Stimulated activated CD4-positive, alpha-beta T cell treated with anti-CD3 and anti-CD28 coated beads, TNF-alpha, amount 100 ng/mL, for 1 hour (primary cell): ENCODE measurements around the gene MFGE8.

ENCODE experiments used
- DNase-seq, 3 donors: peaks; one replicate each; pipeline ENCODE4 v3.0.0-alpha.2; 2020; ENCODE audit warnings: low read depth in 3 of 3, low spot score in 1 of 3

The MFGE8 gene

DNA sequence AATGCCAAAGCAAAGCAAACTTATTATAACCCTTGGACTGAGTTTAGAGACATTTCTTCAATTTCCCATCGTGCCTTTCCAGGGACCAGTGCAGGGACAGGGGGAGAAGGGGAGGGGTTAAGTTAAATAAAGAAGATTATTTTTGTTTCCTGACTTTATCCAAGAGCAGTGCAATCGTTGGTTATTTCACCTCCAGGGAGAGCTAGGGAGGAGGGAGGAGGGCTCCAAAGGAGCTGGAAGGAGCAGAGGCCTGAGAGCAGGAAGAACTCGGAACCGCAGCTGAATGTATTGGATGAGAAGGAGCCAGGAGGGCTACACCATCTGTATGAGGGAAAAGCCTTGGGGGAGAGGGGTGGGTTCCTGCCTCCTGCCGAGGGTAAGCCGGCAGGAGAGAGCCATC lies 38.5 kb downstream of the MFGE8 start:
- no peak for DNase-seq

DNA sequence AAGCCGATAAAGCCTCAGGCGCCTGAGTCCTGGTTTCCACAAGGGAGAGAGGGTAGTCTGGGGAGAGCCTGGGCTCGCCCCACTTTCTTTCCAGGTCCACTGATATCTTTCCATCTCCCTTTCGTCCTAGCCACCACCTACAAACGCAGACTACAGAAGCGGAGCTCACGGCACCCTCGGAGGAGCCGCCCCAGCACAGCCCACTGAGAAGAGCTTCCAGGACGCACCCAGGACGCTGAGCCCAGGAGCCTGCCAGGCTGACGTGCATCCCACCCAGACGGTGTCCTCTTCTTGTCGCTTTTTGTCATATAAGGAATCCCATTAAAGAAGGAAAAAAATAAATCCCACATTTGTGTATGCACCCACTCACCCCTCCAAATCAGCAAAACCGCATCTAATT lies 38.9 kb downstream of the MFGE8 start:
- no peak for DNase-seq

DNA sequence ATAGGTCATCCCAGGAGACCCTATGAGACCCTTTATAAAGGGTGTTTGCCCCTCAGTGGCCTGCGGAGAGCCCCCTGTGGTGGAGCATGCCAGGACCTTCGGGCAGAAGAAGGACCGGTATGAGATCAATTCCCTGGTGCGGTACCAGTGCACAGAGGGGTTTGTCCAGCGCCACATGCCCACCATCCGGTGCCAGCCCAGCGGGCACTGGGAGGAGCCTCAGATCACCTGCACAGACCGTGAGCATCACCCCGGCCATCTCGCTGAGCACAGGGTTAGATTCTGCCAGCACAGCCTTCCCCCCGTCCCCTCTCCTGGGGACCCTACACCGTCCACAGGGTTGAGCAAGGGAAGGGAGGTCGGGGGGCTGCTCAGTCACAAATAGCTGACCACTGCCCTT lies 39.4 kb downstream of the MFGE8 start:
- DNase-seq = no peak

DNA sequence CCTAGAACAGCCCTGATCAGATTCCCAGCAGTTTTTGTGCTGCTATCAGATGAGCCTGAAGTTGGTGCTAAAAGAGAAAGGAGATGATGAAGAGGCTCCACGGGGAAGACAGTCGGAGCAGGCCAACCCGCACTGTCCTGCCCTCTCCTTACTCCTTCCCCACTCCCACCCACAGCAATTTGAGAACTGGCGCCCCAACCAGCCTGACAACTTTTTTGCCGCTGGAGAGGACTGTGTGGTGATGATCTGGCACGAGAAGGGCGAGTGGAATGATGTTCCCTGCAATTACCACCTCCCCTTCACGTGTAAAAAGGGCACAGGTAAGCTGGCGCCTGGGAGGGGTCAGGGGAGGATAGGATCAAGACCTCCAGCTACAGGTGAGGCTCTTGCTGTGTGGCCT lies 40.5 kb downstream of the MFGE8 start:
- DNase-seq = no peak

DNA sequence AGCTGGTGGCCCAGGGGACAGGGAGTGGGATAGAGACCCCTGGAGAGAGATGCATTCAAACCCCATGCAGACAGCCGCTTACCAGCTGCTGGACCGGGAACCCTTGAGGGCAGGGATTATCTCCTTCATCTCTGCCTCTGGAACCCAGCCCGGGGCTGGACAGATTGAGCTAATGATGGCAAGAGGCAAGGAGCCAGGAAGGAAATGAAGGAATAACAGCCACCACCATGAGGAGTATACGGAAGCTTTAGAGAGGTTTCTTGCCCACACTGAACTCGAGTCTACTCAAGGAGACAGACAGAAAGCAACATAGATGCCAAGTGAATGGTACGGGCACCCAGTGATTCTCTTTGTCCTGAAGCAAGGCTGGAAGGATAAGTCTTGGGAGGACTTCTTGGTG lies 41.1 kb downstream of the MFGE8 start:
- no peak for DNase-seq

DNA sequence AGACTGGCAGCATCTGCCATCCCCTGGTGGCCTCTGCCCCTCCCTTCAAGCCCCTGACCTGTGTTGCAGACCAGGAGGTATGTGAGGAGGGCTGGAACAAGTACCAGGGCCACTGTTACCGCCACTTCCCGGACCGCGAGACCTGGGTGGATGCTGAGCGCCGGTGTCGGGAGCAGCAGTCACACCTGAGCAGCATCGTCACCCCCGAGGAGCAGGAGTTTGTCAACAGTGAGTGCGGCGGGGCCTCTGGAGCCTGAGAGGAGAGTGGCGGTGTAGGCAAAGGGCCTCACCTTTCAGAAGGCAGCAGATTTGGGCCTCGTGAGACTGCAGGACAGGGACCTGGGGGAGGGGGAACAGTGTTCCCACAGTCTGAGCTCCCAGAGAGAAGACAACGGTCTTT lies 41.9 kb downstream of the MFGE8 start:
- no peak for DNase-seq

DNA sequence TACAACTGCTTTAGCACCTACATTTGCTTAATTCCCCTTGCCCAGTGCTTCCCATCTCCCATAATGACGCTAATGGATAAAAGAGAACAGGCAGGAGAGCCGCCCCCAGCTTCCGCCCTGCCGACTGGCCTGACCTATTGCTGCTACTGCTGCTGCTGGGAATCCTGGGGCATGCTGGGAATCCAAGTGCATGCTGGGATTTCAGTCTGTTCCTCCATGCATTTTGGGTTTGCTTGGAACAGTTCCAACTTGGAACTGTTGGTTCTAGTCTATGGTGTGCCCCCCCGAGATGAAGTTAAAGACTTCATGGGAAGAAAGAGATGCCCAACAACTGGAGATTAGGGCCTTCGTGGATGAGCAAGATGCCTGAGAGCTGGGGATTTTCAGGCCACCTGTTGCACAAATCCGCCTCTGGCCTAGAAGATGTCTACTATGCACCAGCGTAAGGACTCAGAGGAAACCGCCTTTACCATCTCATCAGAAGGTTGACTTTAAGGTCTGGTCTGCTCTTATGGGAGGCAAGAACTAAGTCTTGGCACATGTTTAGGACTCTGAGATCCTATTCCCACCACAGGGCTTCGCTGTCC lies 46.8 kb downstream of the MFGE8 start:
- DNase-seq = no peak

DNA sequence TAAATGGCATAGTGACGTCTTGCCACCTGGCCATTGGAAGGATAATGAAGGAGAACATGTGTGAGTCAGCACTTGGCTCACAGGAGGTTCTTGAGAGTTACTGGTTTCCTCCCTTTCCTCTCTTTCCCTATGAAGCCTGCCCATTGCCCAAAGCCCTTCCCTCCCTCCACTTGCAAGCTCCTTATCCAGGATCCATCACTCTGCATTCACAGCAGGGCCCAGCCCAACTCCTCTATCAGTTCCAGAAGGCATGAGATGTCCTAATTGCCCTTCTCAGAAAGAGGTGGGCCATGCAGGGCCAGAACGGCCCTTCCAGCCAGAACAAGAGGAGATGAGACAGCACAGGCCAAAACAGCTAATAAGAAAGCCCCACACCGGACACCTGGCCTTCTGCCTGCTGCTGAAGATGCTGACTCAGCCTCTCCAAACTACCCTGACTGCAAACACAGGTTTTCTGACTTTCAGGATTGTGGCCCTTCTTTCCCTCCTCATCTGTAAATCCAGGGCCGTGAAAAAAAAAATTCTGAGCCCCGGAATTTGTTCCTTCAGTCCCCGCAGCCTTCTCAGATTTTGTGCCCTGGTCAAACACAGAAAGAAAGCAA lies 47.6 kb downstream of the MFGE8 start:
- DNase-seq = no peak

DNA sequence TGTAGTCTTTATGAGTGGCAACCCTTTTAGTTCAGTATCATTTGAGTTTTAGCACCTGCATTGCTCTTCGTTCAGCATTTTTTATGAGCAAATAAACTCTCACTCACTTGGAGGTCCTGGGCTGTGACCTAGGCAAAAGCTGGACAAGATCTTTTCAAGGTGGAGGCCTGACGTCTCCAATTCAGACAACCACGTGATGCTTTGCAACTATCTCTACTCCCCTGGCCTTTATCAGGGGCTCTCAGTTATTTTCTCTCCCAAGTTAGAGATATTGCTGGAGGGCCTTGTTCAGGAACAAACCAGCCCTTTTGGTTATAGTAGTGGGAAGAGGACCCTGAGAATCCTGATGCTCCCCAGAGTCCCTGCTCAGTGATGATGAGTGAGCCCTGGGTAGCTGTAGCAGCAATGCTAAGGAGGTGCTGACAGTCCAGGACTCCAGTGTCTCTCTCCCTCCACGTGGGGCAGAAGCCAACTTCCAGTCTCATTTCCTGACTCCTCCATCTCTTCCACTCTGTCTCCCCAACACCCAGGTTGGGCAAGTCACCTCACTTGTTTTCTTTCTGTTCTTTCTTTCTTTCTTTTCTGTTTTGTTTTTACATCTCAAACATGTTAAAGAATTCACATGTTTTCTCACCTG lies 48.2 kb downstream of the MFGE8 start:
- no peak for DNase-seq

DNA sequence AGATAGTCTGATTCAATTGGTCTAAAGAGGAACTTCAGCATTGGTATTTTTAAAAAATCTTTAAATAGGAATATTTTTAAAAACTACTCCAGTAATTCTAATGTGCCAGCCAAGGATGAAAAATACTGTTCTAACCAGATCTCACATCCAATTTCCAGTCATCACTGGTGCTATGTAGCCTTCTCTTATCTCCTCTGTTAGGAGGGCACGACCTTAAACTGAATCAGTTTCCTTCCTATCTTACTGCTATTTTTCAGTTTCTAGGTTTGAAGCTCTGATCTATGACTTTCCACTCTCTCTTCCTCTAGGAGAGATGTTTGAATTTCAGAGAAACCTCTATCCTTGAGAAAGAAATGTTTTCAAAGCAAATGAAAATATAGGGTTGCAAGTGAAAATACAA lies 49.8 kb downstream of the MFGE8 start:
- DNase-seq = no peak

DNA sequence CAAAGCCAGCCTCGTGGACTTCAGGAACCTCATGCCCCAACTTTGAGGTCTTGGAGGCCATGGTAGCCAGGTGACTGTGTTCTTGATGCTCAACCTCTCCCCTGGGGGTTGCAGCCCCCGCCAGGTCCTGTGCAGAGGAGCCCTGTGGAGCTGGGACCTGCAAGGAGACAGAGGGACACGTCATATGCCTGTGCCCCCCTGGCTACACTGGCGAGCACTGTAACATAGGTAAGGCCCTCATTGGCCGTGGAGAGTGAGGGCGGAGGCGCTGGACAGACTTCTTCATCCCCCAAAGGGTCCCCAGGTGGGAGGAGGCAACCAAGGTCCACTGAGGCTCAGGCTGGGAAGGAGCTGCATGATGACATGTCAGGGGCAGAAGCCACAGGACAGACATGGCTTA lies 53.0 kb downstream of the MFGE8 start:
- no peak for DNase-seq

DNA sequence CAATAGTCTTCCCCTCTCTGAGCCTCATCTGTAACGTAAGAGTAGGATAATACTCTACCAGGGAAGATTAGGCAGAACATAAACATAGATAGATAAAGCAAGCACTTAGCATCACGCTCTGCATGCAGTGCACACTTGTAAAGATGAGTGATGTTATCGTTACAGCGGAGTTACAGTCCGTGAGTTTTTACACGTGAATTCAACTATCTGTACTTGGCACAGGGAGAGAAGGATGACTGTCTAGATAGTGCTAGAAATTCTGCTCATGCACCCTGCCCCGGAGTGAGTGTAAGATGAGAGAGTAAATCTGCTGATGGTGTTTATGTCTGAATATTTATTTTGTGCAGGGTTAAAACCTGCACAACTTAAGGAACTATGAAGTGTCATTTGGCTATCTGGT lies 53.6 kb downstream of the MFGE8 start:
- DNase-seq = no peak

DNA sequence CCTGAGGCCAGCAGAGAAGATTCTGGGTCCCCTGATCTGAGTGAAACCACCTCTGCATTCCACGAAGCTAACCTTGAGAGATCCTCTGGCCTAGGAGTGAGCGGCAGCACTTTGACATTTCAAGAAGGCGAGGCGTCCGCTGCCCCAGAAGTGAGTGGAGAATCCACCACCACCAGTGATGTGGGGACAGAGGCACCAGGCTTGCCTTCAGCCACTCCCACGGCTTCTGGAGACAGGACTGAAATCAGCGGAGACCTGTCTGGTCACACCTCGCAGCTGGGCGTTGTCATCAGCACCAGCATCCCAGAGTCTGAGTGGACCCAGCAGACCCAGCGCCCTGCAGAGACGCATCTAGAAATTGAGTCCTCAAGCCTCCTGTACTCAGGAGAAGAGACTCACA lies 54.2 kb downstream of the MFGE8 start:
- no peak for DNase-seq

DNA sequence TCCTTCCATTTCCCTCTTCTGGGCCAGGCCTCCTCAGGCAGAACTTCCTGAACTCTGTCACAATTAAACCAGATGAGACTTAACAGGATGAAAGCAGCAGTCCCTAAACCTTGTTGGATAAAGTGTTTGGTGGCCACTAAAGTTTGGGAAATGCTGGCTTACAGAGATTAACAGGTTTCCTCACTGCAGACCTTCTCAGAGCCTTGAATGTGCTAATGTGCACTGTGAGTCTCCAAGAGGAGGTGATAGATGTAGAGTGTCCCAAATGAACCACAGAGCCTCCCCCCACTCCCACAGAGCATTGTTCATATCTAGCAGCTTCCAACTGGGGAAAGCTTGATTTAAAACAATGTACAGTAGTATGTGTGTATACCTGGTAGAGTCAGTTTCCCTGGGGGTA lies 60.7 kb downstream of the MFGE8 start:
- no peak for DNase-seq

DNA sequence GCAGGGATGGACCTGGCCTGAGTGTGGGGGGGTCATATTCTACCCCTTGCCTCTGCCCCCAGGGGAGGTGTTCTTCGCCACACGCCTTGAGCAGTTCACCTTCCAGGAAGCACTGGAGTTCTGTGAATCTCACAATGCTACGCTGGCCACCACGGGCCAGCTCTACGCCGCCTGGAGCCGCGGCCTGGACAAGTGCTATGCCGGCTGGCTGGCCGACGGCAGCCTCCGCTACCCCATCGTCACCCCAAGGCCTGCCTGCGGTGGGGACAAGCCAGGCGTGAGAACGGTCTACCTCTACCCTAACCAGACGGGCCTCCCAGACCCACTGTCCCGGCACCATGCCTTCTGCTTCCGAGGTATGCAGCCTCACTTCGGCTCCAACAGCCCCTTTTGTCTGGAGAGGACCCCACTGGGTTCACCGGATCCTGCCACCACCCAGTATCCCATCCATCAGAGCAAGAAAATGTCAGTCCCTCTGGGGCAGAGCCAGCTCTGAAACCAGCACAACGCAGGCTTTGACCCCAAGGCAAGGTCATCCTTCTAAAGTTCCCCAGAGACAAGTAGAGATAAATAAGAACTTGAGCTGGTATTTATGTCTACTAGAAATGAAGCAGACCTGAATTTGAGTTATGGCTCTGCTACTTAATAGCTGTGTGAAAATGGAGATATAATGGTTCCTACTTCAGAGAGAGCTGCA lies 63.7 kb downstream of the MFGE8 start:
- no peak for DNase-seq
